HepG2 (cell line): ENCODE data around the gene VIPR1. TPM values are rescaled to one million over a fixed set of nuclear protein-coding genes. Genes with fewer than 3 reads are reported as not detected.
A peak's percentile ranks its signal among the peaks of the same experiment; 100 is the strongest.

Experiments used
- ARNT ChIP-seq: fragments of 450-650 bp; IDR thresholded peaks from 2 replicates; pipeline ENCODE4 v1.6.1; 2017
- ARNT2 ChIP-seq: sonication (generic); formaldehyde crosslinking; IDR thresholded peaks from 2 replicates; pipeline ENCODE4 v1.8.0; 2022; ENCODE audit warnings: mild to moderate bottlenecking, low read depth, missing genetic modification reagents, moderate library complexity
- EEA1 ChIP-seq: sonication (generic); formaldehyde crosslinking; IDR thresholded peaks from 2 replicates; pipeline ENCODE4 v1.5.1; 2020; ENCODE audit warnings: mild to moderate bottlenecking, missing genetic modification reagents, borderline replicate concordance
- JUN ChIP-seq: sonication (generic); formaldehyde crosslinking; IDR thresholded peaks from 2 replicates; pipeline ENCODE4 v1.4.0; 2020; ENCODE audit warnings: mild to moderate bottlenecking, missing genetic modification reagents
- MED13 ChIP-seq: sonication (generic); formaldehyde crosslinking; IDR thresholded peaks from 2 replicates; pipeline ENCODE4 v1.5.0; 2020; ENCODE audit warnings: missing genetic modification reagents
- ZNF296 ChIP-seq: sonication (generic); formaldehyde crosslinking; conservative IDR thresholded peaks from 2 replicates; pipeline ENCODE4 v1.5.0; 2020; ENCODE audit warnings: mild to moderate bottlenecking, missing genetic modification reagents
- ZNF547 ChIP-seq: sonication (generic); formaldehyde crosslinking; IDR thresholded peaks from 2 replicates; pipeline ENCODE4 v1.5.1; 2020; ENCODE audit warnings: mild to moderate bottlenecking, missing genetic modification reagents
- ZNF629 ChIP-seq: sonication (generic); formaldehyde crosslinking; conservative IDR thresholded peaks from 2 replicates; pipeline ENCODE4 v1.5.0; 2020; ENCODE audit warnings: missing genetic modification reagents
- ZNF777 ChIP-seq: sonication (generic); formaldehyde crosslinking; IDR thresholded peaks from 2 replicates; pipeline ENCODE4 v1.4.0; 2020; ENCODE audit warnings: missing genetic modification reagents
- ZNF788 ChIP-seq: sonication (generic); formaldehyde crosslinking; IDR thresholded peaks from 2 replicates; pipeline ENCODE4 v1.5.0; 2020; ENCODE audit warnings: mild to moderate bottlenecking, missing genetic modification reagents, borderline replicate concordance
- polyA plus RNA-seq, 8 experiments: library from polyadenylated mRNA; depleted of rRNA in 3 of 8; stranded (reverse) in 7 of 8; unstranded in 1 of 8; fragments of >200 nt; fragmentation: Illumina TruSeq in 4 of 8; extraction: Trizol in 4 of 8; gene quantifications; 2 replicates each; pipeline versions ENCODE4 v1.2.1 to v1.2.3, GENCODE V29; 2011 to 2016; ENCODE audit warnings: low read depth in 4 of 8, missing spikeins in 1 of 8, mixed read lengths in 1 of 8; ENCODE audit not compliant: insufficient read depth in 1 of 8
- total RNA-seq, 5 experiments: library from RNA; depleted of rRNA; stranded (reverse); fragments of >200 nt; fragmentation: Illumina TruSeq; extraction: Trizol; gene quantifications; 2 replicates each; pipeline ENCODE4 v1.2.3, GENCODE V29; 2016; ENCODE audit warnings: low read depth in 1 of 5
- TF ChIP-seq, protein P1 (sequence below): sonication (generic); formaldehyde crosslinking; IDR thresholded peaks from 2 replicates; pipeline ENCODE4 v1.5.0; 2020; ENCODE audit warnings: mild to moderate bottlenecking, missing genetic modification reagents, borderline replicate concordance
- TF ChIP-seq, protein P2 (sequence below): sonication (generic); formaldehyde crosslinking; IDR thresholded peaks from 2 replicates; pipeline ENCODE4 v1.8.0; 2022; ENCODE audit warnings: mild to moderate bottlenecking, missing genetic modification reagents; ENCODE audit not compliant: insufficient replicate concordance
- TF ChIP-seq, protein P3 (sequence below): IDR thresholded peaks from 2 replicates; pipeline ENCODE4 v1.6.1; 2016
- TF ChIP-seq, protein P4 (sequence below): IDR thresholded peaks from 2 replicates; pipeline ENCODE4 v1.6.1; 2016; ENCODE audit warnings: control low read depth
- TF ChIP-seq, protein P5 (sequence below): sonication (generic); formaldehyde crosslinking; IDR thresholded peaks from 2 replicates; pipeline ENCODE4 v1.4.0; 2020; ENCODE audit warnings: missing genetic modification reagents
- TF ChIP-seq, protein P6 (sequence below): sonication (generic); formaldehyde crosslinking; IDR thresholded peaks from 2 replicates; pipeline ENCODE4 v1.5.1; 2020; ENCODE audit warnings: mild to moderate bottlenecking, missing genetic modification reagents

Gene VIPR1
- total and polyA plus RNA-seq, 2 of the 13 experiments (the other 11 are each of a cell fraction or from before 2014, with no cell fraction given): 0.04 to 0.11 TPM

DNA sequence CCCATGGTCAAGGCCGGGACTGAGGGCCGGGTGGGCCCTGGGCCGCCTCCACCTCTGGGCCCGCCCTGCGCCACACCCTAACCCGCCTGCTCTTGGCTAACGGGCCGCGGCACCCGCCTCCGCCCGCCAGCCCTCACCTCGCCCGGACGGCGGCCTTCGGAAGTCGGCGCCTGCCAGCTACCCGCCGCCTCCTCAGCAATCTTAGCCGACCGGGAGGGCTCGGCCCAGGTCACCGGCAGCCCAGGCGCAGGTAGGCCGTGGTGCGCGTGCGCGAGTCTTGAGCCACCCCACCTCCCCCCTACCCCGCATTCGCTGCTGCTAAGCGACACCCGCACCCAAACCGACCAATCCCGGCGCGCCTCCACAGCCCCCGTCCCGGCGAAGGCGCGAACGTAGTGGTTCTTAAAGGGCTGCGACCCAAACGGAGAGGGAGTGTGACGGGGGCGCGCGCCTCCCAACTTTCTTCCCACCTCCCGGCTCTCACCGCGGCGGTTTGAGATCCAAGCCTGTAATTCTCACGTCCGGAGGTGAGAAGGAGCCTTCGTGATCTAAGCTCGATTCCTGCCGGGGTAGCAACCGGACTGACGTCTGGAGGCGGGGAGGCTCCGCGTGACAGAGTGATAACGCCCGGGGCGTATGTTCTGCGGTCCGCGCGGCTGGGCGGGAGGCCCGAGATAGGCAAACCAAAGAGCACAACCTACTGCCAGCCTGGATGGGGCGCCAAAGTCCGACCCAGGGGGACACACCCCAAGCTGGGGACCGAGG is 79.4 kb downstream of the VIPR1 start, which contains the start of gene SEC22C (continued):
- TF ChIP-seq, protein P1, sequence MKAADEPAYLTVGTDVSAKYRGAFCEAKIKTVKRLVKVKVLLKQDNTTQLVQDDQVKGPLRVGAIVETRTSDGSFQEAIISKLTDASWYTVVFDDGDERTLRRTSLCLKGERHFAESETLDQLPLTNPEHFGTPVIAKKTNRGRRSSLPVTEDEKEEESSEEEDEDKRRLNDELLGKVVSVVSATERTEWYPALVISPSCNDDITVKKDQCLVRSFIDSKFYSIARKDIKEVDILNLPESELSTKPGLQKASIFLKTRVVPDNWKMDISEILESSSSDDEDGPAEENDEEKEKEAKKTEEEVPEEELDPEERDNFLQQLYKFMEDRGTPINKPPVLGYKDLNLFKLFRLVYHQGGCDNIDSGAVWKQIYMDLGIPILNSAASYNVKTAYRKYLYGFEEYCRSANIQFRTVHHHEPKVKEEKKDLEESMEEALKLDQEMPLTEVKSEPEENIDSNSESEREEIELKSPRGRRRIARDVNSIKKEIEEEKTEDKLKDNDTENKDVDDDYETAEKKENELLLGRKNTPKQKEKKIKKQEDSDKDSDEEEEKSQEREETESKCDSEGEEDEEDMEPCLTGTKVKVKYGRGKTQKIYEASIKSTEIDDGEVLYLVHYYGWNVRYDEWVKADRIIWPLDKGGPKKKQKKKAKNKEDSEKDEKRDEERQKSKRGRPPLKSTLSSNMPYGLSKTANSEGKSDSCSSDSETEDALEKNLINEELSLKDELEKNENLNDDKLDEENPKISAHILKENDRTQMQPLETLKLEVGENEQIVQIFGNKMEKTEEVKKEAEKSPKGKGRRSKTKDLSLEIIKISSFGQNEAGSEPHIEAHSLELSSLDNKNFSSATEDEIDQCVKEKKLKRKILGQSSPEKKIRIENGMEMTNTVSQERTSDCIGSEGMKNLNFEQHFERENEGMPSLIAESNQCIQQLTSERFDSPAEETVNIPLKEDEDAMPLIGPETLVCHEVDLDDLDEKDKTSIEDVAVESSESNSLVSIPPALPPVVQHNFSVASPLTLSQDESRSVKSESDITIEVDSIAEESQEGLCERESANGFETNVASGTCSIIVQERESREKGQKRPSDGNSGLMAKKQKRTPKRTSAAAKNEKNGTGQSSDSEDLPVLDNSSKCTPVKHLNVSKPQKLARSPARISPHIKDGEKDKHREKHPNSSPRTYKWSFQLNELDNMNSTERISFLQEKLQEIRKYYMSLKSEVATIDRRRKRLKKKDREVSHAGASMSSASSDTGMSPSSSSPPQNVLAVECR (CRISPR knock-in tag): peak; percentile 94
- TF ChIP-seq ZNF777 (CRISPR knock-in tag) (peak; percentile 70; the same call in 1 of the 2 replicates), ZNF547 (peak; percentile 97), ZNF296 (0 out of 2 replicates have a peak, but pooled peaks have one; percentile 32), ARNT2 (CRISPR knock-in tag) (peak; percentile 49; the same call in 1 of the 2 replicates), MED13 (no peak), ZNF788 (0 out of 2 replicates have a peak, but pooled peaks have one; percentile 30), ARNT (no peak), ZNF629 (CRISPR knock-in tag) (no peak), JUN (CRISPR knock-in tag) (0 out of 2 replicates have a peak, but pooled peaks have one; percentile 24), EEA1 (CRISPR knock-in tag) (peak; percentile 80)
- TF ChIP-seq, protein P2, sequence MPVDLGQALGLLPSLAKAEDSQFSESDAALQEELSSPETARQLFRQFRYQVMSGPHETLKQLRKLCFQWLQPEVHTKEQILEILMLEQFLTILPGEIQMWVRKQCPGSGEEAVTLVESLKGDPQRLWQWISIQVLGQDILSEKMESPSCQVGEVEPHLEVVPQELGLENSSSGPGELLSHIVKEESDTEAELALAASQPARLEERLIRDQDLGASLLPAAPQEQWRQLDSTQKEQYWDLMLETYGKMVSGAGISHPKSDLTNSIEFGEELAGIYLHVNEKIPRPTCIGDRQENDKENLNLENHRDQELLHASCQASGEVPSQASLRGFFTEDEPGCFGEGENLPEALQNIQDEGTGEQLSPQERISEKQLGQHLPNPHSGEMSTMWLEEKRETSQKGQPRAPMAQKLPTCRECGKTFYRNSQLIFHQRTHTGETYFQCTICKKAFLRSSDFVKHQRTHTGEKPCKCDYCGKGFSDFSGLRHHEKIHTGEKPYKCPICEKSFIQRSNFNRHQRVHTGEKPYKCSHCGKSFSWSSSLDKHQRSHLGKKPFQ (CRISPR knock-in tag): peak; percentile 71
- TF ChIP-seq, protein P3, sequence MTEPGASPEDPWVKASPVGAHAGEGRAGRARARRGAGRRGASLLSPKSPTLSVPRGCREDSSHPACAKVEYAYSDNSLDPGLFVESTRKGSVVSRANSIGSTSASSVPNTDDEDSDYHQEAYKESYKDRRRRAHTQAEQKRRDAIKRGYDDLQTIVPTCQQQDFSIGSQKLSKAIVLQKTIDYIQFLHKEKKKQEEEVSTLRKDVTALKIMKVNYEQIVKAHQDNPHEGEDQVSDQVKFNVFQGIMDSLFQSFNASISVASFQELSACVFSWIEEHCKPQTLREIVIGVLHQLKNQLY (CRISPR knock-in tag): no peak
- TF ChIP-seq, protein P4, sequence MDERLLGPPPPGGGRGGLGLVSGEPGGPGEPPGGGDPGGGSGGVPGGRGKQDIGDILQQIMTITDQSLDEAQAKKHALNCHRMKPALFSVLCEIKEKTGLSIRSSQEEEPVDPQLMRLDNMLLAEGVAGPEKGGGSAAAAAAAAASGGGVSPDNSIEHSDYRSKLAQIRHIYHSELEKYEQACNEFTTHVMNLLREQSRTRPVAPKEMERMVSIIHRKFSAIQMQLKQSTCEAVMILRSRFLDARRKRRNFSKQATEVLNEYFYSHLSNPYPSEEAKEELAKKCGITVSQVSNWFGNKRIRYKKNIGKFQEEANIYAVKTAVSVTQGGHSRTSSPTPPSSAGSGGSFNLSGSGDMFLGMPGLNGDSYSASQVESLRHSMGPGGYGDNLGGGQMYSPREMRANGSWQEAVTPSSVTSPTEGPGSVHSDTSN: no peak
- TF ChIP-seq, protein P5, sequence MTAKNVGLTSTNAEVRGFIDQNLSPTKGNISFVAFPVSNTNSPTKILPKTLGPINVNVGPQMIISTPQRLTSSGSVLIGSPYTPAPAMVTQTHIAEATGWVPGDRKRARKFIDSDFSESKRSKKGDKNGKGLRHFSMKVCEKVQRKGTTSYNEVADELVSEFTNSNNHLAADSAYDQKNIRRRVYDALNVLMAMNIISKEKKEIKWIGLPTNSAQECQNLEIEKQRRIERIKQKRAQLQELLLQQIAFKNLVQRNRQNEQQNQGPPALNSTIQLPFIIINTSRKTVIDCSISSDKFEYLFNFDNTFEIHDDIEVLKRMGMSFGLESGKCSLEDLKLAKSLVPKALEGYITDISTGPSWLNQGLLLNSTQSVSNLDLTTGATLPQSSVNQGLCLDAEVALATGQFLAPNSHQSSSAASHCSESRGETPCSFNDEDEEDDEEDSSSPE: peak; percentile 94
- TF ChIP-seq, protein P6, sequence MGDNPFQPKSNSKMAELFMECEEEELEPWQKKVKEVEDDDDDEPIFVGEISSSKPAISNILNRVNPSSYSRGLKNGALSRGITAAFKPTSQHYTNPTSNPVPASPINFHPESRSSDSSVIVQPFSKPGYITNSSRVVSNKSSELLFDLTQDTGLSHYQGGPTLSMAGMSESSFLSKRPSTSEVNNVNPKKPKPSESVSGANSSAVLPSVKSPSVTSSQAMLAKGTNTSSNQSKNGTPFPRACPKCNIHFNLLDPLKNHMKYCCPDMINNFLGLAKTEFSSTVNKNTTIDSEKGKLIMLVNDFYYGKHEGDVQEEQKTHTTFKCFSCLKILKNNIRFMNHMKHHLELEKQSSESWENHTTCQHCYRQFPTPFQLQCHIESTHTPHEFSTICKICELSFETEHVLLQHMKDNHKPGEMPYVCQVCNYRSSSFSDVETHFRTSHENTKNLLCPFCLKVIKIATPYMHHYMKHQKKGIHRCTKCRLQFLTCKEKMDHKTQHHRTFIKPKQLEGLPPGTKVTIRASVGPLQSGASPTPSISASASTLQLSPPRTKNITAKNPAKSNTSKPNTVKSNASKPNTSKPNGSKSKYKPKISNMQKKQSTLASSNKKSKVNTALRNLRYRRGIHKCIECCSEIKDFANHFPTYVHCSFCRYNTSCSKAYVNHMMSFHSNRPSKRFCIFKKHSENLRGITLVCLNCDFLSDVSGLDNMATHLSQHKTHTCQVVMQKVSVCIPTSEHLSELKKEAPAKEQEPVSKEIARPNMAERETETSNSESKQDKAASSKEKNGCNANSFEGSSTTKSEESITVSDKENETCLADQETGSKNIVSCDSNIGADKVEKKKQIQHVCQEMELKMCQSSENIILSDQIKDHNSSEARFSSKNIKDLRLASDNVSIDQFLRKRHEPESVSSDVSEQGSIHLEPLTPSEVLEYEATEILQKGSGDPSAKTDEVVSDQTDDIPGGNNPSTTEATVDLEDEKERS (CRISPR knock-in tag): peak; percentile 45; the same call in 1 of the 2 replicates
